GM12878 (cell line): Measurements from ENCODE around the gene ZNF530. TPM values are rescaled to one million over a fixed set of nuclear protein-coding genes. Genes with fewer than 3 reads are reported as not detected.

ENCODE experiments used
- CBX5 ChIP-seq: sonication (generic); IDR thresholded peaks from 2 replicates; pipeline ENCODE4 v1.6.1; 2016; ENCODE audit warnings: low read depth, moderate library complexity, mild to moderate bottlenecking, inconsistent platforms
- ELK1 ChIP-seq: IDR thresholded peaks from 2 replicates; pipeline ENCODE4 v1.6.1; 2012; ENCODE audit warnings: low read depth, low read length, improper control_type of control experiment
- IKZF1 ChIP-seq: fragments of 450-650 bp; conservative IDR thresholded peaks from 2 replicates; pipeline ENCODE4 v1.6.1; 2017; ENCODE audit warnings: antibody characterized with exemption, mild to moderate bottlenecking
- NFYA ChIP-seq: IDR thresholded peaks from 2 replicates; pipeline ENCODE4 v1.6.1; 2011; ENCODE audit warnings: low read depth, mild to moderate bottlenecking, low read length, improper control_type of control experiment, borderline replicate concordance
- POLR2A ChIP-seq: IDR thresholded peaks from 2 replicates; pipeline ENCODE4 v1.6.1; 2011; ENCODE audit warnings: low read depth, mild to moderate bottlenecking, low read length
- RAD51 ChIP-seq: fragments of 450-650 bp; IDR thresholded peaks from 2 replicates; pipeline ENCODE4 v1.6.1; 2016; ENCODE audit warnings: moderate library complexity, mild to moderate bottlenecking, inconsistent platforms
- RB1 ChIP-seq: fragments of 450-650 bp; formaldehyde crosslinking; IDR thresholded peaks from 2 replicates; pipeline ENCODE4 v1.6.1; 2017; ENCODE audit warnings: mild to moderate bottlenecking, borderline replicate concordance
- SREBF1 ChIP-seq: IDR thresholded peaks from 2 replicates; pipeline ENCODE4 v1.6.1; 2012; ENCODE audit warnings: mild to moderate bottlenecking, low read length
- STAT1 ChIP-seq: fragments of 450-650 bp; conservative IDR thresholded peaks from 2 replicates; pipeline ENCODE4 v1.6.1; 2014; ENCODE audit warnings: antibody characterized with exemption, mild to moderate bottlenecking
- ZNF207 ChIP-seq: fragments of 450-650 bp; IDR thresholded peaks from 2 replicates; pipeline ENCODE4 v1.6.1; 2014; ENCODE audit warnings: antibody characterized with exemption, mild to moderate bottlenecking, borderline replicate concordance
- ZNF384 ChIP-seq: IDR thresholded peaks from 2 replicates; pipeline ENCODE4 v1.6.1; 2012; ENCODE audit warnings: low read depth, mild to moderate bottlenecking, low read length, improper control_type of control experiment, borderline replicate concordance
- ZNF687 ChIP-seq: fragments of 450-650 bp; IDR thresholded peaks from 2 replicates; pipeline ENCODE4 v1.6.1; 2017; ENCODE audit warnings: mild to moderate bottlenecking, moderate library complexity
- polyA plus RNA-seq, 11 experiments: library from polyadenylated mRNA; depleted of rRNA in 4 of 11; unstranded in 6 of 11; stranded (reverse) in 5 of 11; fragments of >200 nt; fragmentation: Nextera tagmentation in 4 of 11; fragmentation: Illumina TruSeq in 1 of 11; extraction: Ambion mirVana in 4 of 11; extraction: Trizol in 1 of 11; gene quantifications; 1 replicate in 1 of 11; 2 replicates in 10 of 11; pipeline versions ENCODE4 v1.2.1 to v1.2.3, GENCODE V29; 2011 to 2016; ENCODE audit warnings: inconsistent platforms in 2 of 11, missing spikeins in 2 of 11, low read depth in 1 of 11
- total RNA-seq, 4 experiments: library from RNA; depleted of rRNA in 3 of 4; stranded (reverse); fragments of >200 nt in 3 of 4; fragmentation: Illumina TruSeq in 1 of 4; extraction: Trizol in 1 of 4; gene quantifications; 2 replicates each; pipeline versions ENCODE4 v1.2.1 to v1.2.3, GENCODE V29; 2013 to 2021
- TF ChIP-seq, protein P1 (sequence below): fragments of 150-350 bp; IDR thresholded peaks from 2 replicates; pipeline ENCODE4 v1.6.1; 2016; ENCODE audit warnings: low read depth, low read length
- TF ChIP-seq, protein P2 (sequence below): IDR thresholded peaks from 2 replicates; pipeline ENCODE4 v1.6.1; 2011; ENCODE audit warnings: low read depth, mild to moderate bottlenecking, low read length, moderate library complexity, borderline replicate concordance; ENCODE audit errors: extremely low read depth

Gene ZNF530
- total and polyA plus RNA-seq, 10 of the 15 experiments (the other 5 are each of a cell fraction or from before 2014, with no cell fraction given), result 1.9 to 9.3 (median 6.6) TPM

DNA sequence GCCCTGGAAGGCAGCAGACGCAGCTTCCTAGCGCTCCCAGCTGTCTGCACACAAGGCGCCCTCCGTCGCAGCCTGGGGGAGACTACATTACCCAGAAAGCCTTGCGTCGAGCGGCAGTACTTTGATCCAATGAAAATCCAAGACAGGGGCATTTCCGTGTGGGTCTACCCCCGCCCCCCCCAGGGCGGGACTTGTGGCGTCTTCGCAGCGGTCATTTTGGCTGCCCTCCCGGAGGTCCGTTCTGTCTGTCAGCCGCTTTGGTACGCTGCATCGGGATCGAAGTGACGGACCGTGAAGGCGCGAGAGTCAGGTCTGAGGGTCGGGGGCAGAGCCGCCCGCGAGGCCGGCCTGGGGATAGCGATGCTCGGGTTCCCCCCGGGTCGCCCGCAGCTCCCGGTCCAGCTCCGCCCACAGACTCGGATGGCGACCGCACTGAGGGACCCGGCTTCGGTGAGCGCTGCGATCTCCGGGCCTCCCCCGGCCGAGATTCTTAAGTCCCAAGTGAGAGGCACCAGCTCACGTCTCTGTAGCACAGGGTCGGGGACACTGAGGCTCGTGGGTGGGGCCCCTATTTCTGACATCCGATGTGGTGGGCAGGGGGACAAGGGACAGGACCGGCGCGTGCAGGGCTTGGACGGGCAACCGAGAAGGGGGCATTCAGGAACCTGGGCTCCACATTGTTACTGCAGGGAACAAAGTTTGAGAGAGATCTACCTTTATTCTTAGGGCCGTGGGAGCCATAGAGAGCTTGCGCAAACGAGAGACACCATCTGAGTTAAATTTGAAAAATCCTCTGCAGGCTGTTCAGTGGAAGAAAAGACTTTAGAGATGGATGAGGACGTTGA lies 33.5 kb downstream of the ZNF530 start, which contains the start of gene ZNF211 (continued):
- TF ChIP-seq POLR2A, result peak; percentile 82
- TF ChIP-seq STAT1, result peak; percentile 57; the same call in 1 of the 2 replicates
- no peak for TF ChIP-seq ZNF687
- TF ChIP-seq RAD51, result no peak
- 0 out of 2 replicates have a peak, but pooled peaks have one; percentile 46 for TF ChIP-seq ELK1
- peak; percentile 48; the same call in 1 of the 2 replicates for TF ChIP-seq CBX5
- TF ChIP-seq, protein P1, sequence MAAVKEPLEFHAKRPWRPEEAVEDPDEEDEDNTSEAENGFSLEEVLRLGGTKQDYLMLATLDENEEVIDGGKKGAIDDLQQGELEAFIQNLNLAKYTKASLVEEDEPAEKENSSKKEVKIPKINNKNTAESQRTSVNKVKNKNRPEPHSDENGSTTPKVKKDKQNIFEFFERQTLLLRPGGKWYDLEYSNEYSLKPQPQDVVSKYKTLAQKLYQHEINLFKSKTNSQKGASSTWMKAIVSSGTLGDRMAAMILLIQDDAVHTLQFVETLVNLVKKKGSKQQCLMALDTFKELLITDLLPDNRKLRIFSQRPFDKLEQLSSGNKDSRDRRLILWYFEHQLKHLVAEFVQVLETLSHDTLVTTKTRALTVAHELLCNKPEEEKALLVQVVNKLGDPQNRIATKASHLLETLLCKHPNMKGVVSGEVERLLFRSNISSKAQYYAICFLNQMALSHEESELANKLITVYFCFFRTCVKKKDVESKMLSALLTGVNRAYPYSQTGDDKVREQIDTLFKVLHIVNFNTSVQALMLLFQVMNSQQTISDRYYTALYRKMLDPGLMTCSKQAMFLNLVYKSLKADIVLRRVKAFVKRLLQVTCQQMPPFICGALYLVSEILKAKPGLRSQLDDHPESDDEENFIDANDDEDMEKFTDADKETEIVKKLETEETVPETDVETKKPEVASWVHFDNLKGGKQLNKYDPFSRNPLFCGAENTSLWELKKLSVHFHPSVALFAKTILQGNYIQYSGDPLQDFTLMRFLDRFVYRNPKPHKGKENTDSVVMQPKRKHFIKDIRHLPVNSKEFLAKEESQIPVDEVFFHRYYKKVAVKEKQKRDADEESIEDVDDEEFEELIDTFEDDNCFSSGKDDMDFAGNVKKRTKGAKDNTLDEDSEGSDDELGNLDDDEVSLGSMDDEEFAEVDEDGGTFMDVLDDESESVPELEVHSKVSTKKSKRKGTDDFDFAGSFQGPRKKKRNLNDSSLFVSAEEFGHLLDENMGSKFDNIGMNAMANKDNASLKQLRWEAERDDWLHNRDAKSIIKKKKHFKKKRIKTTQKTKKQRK, result peak; percentile 55; the same call in 1 of the 2 replicates
- peak; percentile 57 for TF ChIP-seq SREBF1
- TF ChIP-seq, protein P2, sequence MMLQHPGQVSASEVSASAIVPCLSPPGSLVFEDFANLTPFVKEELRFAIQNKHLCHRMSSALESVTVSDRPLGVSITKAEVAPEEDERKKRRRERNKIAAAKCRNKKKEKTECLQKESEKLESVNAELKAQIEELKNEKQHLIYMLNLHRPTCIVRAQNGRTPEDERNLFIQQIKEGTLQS, result no peak
- TF ChIP-seq NFYA, result peak; percentile 46; the same call in 1 of the 2 replicates
- TF ChIP-seq ZNF207, result no peak; the same call in 1 of the 2 replicates
- TF ChIP-seq IKZF1, result peak; percentile 88
- no peak for TF ChIP-seq ZNF384
- peak; percentile 20; the same call in 1 of the 2 replicates for TF ChIP-seq RB1
- TF ChIP-seq, all 136 proteins: peak for 44
